Measurements from ENCODE around the gene CFDP1.

Gene CFDP1

GRCh38 chr16:75354170-75354569 is 79.1 kb downstream of the CFDP1 start:
- Histone ChIP-seq H3K27ac (ENCODE audit: extremely low read depth, low read depth, low read length) (no peak overlapping the region), H3K36me3 (ENCODE audit: control insufficient read depth in 2 of 2, insufficient read depth in 1 of 2, low read length in 2 of 2) (no peaks in the 10 kb centered on the region; a peak in 1 of 3 replicates), H3K9me3 (ENCODE audit: control insufficient read depth, insufficient read depth, low read depth, low read length) (no peaks in the 10 kb centered on the region), H3K4me1 (ENCODE audit: control insufficient read depth, insufficient read depth, low read length) (no peaks in the 10 kb centered on the region), H3K4me3 (ENCODE audit: low read depth, low read length) (no peak overlapping the region)
- CTCF ChIA-PET, result no interaction called here
- POLR2A ChIA-PET, result interaction anchor here (0.7 kb wide), 1 partner anchor 310 kb away, joined by 3 read pairs; no protein-coding TSS in a partner anchor
- TF ChIP-seq ZNF404 (tag by site-specific recombination; IDR thresholded peaks at IDR 0.05), result no peak
- no peak for TF ChIP-seq ZNF626 (tag by site-specific recombination; IDR thresholded peaks at IDR 0.05)
- TF ChIP-seq ZBTB17 (tag by site-specific recombination; IDR thresholded peaks at IDR 0.05), result no peak
- no peak for TF ChIP-seq ZNF561 (tag by site-specific recombination; IDR thresholded peaks at IDR 0.05; ENCODE audit: borderline replicate concordance)
- TF ChIP-seq, protein P1, sequence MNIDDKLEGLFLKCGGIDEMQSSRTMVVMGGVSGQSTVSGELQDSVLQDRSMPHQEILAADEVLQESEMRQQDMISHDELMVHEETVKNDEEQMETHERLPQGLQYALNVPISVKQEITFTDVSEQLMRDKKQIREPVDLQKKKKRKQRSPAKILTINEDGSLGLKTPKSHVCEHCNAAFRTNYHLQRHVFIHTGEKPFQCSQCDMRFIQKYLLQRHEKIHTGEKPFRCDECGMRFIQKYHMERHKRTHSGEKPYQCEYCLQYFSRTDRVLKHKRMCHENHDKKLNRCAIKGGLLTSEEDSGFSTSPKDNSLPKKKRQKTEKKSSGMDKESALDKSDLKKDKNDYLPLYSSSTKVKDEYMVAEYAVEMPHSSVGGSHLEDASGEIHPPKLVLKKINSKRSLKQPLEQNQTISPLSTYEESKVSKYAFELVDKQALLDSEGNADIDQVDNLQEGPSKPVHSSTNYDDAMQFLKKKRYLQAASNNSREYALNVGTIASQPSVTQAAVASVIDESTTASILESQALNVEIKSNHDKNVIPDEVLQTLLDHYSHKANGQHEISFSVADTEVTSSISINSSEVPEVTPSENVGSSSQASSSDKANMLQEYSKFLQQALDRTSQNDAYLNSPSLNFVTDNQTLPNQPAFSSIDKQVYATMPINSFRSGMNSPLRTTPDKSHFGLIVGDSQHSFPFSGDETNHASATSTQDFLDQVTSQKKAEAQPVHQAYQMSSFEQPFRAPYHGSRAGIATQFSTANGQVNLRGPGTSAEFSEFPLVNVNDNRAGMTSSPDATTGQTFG (tag by site-specific recombination; IDR thresholded peaks at IDR 0.05; ENCODE audit: borderline replicate concordance), result no peak
- TF ChIP-seq SCRT2 (tag by site-specific recombination; IDR thresholded peaks at IDR 0.05), result no peak
- no peak for TF ChIP-seq ZBTB10 (tag by site-specific recombination; IDR thresholded peaks at IDR 0.05)
- TF ChIP-seq, protein P2, sequence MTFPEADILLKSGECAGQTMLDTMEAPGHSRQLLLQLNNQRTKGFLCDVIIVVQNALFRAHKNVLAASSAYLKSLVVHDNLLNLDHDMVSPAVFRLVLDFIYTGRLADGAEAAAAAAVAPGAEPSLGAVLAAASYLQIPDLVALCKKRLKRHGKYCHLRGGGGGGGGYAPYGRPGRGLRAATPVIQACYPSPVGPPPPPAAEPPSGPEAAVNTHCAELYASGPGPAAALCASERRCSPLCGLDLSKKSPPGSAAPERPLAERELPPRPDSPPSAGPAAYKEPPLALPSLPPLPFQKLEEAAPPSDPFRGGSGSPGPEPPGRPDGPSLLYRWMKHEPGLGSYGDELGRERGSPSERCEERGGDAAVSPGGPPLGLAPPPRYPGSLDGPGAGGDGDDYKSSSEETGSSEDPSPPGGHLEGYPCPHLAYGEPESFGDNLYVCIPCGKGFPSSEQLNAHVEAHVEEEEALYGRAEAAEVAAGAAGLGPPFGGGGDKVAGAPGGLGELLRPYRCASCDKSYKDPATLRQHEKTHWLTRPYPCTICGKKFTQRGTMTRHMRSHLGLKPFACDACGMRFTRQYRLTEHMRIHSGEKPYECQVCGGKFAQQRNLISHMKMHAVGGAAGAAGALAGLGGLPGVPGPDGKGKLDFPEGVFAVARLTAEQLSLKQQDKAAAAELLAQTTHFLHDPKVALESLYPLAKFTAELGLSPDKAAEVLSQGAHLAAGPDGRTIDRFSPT (tag by site-specific recombination; IDR thresholded peaks at IDR 0.05), result no peak
- no peak for TF ChIP-seq ZNF704 (tag by site-specific recombination; IDR thresholded peaks at IDR 0.05)
- TF ChIP-seq ZNF558 (tag by site-specific recombination; IDR thresholded peaks at IDR 0.05), result no peak
- TF ChIP-seq ZNF488 (tag by site-specific recombination; IDR thresholded peaks at IDR 0.05), result no peak
- TF ChIP-seq KLF10 (tag by site-specific recombination; IDR thresholded peaks at IDR 0.05), result no peak
- no peak for TF ChIP-seq ZNF391 (tag by site-specific recombination; IDR thresholded peaks at IDR 0.05; ENCODE audit: borderline replicate concordance, low read depth)
- TF ChIP-seq ZFHX2 (tag by site-specific recombination; conservative IDR thresholded peaks at IDR 0.05), result no peak
- TF ChIP-seq BCL11A (tag by site-specific recombination; IDR thresholded peaks at IDR 0.05; ENCODE audit: low read depth), result no peak
- no peak for TF ChIP-seq ZNF521 (tag by site-specific recombination; IDR thresholded peaks at IDR 0.05)
- no peak for TF ChIP-seq SALL2 (tag by site-specific recombination; IDR thresholded peaks at IDR 0.05; ENCODE audit: borderline replicate concordance)
- no peak for TF ChIP-seq ZNF423 (tag by site-specific recombination; IDR thresholded peaks at IDR 0.05)
- TF ChIP-seq ZNF837 (tag by site-specific recombination; IDR thresholded peaks at IDR 0.05), result no peak
